HUDEP-2 (cell line): ENCODE results near the gene TUT4.
A peak's percentile ranks its signal among the peaks of the same experiment; 100 is the strongest.
"Not testable (repeated sequence)": the region's sequence is repeated elsewhere in the genome, so short reads cannot be mapped to it uniquely, and the experiment has no call there.

Experiments
- DNase-seq, 76 experiments: peaks; one replicate each; lab custom pipeline; 2025; ENCODE audit not compliant: unreplicated experiment in 76 of 76; lab: John Stamatoyannopoulos, UW

The TUT4 gene, protein sequence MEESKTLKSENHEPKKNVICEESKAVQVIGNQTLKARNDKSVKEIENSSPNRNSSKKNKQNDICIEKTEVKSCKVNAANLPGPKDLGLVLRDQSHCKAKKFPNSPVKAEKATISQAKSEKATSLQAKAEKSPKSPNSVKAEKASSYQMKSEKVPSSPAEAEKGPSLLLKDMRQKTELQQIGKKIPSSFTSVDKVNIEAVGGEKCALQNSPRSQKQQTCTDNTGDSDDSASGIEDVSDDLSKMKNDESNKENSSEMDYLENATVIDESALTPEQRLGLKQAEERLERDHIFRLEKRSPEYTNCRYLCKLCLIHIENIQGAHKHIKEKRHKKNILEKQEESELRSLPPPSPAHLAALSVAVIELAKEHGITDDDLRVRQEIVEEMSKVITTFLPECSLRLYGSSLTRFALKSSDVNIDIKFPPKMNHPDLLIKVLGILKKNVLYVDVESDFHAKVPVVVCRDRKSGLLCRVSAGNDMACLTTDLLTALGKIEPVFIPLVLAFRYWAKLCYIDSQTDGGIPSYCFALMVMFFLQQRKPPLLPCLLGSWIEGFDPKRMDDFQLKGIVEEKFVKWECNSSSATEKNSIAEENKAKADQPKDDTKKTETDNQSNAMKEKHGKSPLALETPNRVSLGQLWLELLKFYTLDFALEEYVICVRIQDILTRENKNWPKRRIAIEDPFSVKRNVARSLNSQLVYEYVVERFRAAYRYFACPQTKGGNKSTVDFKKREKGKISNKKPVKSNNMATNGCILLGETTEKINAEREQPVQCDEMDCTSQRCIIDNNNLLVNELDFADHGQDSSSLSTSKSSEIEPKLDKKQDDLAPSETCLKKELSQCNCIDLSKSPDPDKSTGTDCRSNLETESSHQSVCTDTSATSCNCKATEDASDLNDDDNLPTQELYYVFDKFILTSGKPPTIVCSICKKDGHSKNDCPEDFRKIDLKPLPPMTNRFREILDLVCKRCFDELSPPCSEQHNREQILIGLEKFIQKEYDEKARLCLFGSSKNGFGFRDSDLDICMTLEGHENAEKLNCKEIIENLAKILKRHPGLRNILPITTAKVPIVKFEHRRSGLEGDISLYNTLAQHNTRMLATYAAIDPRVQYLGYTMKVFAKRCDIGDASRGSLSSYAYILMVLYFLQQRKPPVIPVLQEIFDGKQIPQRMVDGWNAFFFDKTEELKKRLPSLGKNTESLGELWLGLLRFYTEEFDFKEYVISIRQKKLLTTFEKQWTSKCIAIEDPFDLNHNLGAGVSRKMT (N-terminal part only)

DNA sequence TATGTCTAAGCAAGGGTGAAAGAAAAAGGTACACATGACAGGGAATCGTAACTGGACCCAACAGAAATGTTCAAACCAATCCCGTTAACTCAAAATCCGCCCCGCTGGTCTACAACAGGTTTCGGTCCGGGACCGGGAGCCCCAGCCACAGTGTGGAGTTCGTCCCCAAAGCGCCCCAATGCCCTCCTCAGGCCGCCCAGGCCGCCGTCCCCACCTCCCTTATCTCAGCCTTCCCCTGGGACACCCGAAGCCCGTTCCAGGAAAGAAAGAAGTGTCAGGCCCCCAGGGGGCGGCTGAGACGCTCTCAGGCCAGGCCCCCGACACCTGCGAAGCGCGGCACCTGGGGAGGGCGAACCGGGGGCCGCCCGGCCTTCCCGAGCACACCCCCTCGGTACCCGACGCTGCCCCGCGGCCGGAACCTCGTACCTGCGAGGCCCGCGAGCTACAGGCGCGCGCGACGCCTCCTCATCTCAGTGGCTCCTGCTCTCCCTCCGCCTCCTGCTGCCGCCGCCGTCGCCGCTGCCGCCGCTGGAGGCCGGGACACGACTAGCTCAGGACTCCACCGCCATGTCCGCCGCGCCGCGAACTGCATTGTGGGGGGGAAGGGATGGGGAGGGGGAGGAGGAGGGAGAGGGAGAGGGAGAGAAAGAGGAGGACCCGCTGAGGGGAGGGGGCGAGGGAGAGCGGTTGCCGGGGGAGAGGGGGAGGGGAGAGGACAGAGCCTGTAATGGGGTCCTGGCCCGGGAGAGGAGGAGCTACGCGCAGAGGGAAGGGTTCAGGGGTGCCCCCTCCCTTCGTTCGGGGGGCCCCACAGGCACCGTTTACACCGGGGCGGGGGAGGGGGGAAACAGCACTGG, at the start of gene TUT4:
Gene TUT4, minus strand, starts transcription at position 588 of the 857 bp plus-strand sequence. CDS start 26,812 bp downstream, outside the sequence.
- peak in 48 of 76 experiments; percentile 9 to 61 (median 38) for DNase-seq

DNA sequence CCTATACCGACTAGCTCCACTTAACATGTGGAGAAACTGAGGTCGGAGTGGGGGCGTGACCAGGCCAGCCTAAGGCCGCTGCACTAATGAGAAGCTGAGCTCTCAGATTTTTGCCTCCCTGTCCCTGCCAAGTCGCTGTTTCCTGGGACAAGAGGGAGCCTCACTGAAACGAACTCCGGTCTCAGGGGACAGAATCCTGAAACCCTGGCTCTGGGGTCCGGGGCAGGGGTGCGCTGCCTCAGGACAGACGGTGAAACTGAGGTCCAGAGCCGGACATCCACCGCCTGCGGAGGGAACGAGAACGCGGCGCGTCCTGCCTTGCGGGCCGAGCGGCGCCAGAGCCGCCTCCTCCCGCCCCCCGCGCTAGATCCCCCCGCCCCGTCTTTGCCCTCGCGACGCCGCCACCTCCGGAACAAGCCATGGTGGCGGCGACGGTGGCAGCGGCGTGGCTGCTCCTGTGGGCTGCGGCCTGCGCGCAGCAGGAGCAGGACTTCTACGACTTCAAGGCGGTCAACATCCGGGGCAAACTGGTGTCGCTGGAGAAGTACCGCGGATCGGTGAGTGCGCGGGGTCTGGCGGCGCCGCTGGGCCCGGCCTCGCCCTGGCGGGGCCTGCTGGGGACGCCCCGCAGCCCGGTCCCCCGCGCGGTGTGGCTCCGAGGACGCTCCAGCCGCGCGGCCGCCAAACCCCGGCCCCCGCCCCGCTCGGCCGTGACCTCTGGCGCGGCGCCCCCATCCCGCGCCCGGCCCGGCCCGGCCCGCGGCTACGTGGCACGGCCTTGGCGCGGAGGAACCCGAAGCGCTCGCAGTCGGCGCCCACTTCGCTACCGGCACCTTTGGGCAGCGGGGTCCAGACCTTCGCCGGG, 49.3 kb upstream of the TUT4 start, which contains the start of gene GPX7:
Gene GPX7, plus strand, starts transcription at position 381 of the 865 bp plus-strand sequence. Its CDS starts 39 bp downstream, at position 420.
- DNase-seq = no peak

DNA sequence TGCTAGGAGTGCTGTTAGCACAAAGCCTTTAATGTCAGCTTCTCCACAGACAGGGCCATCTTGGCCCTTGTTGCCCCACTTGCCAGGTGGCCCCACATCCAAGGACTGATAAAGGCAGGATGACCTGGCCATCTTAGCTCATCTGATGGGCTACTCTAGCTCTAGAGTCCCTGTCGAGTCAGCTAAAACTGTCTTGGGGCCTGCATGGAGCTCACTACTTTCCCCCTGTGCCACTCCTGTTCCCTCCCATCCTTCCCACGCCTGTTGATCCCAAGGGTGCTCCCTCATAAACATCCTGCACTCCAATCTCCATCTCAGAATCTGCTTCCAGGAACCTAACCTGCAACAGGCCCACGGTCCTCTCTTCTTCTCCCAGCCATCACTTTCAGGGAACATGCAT, 48.6 kb upstream of the TUT4 start:
- no peak for DNase-seq

DNA sequence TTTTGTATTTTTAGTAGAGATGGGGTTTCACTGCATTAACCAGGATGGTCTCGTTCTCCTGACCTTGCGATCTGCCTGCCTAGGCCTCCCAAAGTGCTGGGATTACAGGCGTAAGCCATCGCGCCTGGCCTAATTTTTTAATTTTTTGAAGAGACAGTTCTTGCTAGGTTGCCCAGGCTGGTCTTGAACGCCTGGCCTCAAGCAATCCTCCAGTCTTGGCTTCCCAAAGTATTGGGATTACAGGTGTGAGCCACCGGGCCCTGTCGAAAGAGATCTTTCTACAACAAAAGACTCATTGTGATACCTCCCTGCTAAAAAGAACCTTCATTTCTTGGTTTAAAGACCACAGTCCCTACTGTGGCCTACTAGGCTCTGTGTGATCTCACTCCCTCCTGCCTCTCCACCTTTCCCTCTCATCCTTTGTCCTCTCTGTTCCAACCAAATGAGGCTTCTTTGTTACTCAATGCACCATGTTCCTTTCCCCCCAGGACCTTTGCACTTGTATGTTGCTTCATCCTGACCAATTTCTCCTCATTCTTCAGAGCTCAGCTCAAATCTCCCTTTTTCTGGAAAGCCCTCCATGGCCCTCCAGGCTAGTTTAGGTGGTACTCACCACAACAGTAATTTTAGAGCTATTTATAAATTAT, 47.8 kb upstream of the TUT4 start:
- DNase-seq = no peak

DNA sequence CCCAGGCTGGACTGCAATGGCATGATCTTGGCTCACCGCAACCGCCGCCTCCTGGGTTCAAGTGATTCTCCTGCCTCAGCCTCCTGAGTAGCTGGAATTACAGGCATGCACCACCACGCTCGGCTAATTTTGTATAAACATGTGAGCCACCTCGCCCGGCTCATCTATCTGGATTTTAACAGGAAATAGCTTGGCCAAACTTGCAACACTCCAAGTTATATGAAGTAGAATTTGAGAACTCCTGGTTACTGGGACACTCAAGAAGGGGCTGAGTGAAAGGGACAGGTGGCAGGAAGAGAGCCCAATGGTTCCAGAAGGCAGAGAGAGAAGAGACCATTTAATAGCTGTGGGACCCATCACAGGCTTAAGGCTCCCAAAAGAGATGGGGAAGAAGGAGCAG, 46.3 kb upstream of the TUT4 start:
- DNase-seq = no peak

DNA sequence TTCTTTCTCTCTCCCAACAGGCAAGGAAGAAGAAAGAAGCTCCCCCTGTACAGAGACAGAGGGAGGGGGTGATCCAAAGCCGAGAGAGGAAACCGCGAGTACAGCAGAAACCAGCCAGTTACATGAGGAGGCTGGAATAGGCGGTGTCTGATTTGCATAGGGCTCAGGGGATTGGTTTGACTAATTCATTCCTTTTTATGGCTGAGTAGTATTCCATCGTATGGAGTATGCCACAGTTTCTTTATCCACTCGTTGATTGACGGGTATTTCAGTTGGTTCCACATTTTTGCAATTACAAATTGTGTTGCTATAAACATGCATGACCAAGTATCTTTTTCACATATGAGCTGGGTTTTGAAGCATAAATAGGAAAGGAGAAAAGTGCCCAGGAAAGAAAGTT, 45.8 kb upstream of the TUT4 start:
- DNase-seq = no peak

DNA sequence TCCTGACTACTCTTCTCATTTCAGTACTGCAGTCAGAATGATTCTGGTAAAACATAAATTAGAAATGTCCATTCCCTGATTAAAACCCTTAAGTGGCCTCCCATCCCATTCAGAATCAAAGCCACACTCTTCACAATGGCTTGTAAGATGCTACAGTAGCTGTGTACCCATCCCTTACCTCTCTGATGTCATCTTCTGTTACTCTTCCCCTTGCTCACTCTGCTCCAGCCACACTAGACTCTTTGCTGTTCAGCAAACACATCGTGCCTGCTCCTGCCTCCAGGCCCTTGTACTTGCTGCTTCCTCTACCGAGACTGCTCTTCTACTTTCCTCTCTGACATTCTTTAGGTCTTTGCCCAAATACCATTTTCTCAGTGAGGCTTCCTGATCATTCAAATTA, 45.0 kb upstream of the TUT4 start:
- no peak for DNase-seq

DNA sequence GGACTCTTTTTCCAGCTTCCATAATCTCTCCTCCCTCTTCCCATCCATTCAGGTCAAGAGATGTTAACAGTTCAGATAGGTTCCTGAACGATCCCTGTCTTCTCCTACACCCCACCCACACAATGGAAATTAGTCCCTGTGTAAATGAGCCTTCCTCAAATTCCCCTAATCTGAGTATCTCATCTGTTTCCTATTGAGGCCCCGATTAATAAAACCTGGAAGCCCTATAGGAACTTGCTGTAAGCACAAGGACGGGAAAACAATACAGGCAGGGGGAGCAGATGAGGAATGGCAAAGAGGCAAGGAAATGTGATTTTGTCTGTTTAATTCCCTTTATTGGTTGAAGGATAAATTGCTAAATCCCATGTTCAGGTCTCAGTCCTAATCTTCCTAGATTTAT, 42.2 kb upstream of the TUT4 start:
- no peak for DNase-seq

DNA sequence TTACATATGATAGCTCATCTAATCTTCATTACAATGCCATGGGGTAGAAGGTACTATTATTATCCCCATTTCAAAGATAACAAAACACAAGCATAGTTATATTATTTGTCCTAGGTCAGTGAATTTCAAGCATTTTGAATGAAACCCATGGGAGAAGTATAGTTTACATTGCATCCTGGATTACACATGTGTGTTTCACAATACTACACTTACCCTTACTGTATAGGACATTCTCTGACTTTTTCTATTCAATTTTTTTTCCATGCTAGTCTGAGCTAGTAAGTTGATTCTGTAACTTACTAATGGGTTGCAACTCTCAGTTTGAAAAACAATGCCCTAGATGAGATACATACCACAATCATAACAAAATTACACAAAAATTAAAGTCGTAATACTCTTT, 40.6 kb upstream of the TUT4 start:
- DNase-seq = no peak

DNA sequence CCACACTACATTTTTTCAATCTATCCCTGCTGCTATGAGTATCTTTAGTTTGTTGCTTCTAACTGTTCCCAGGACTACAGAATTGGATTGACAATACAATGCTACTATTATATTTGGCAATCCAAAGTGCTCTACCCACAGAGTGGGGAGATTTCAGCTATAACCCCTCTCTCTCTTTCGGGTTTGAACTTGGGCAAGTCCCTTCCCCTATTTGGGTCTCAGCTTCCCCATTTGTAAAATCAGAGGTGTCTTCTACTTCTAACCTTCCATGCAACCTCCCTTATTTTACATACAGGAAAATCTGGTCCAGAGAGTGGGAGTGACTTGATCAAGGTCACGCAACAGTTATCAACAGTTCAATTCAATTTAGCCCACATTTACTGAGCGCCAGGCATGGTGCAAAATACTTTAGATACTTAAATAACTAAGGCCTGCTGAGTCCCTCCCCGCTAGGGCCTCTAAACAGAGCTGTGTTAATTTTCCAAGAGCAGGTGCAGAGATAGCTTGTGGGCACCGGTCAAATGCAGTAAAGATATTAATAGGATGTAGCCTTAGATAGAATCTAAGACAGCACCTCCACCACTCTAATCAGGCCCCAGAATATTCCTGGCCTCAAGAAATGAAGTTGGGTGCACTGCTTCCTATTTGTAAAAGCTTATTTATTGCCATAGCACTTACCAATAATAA, 39.9 kb upstream of the TUT4 start:
- DNase-seq = no peak

DNA sequence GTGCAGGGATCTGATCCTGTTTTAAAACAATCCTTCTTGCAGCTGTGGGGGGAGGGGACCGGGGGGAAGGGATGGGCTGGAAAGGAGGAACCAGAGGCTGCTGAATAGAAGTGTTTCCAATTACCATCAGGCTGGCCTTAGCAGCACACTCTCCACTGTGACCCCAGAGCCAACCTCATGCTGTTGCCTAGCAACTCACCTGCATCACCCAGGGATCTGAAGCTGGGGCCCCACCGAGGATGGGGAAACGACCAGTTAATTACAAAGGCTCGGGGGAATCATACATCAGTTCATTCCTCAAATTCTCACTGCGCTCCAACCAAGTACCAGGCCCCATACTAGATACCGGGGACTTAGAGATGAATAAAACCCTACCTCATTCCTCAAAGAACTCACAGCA, 37.4 kb upstream of the TUT4 start:
- DNase-seq = no peak

DNA sequence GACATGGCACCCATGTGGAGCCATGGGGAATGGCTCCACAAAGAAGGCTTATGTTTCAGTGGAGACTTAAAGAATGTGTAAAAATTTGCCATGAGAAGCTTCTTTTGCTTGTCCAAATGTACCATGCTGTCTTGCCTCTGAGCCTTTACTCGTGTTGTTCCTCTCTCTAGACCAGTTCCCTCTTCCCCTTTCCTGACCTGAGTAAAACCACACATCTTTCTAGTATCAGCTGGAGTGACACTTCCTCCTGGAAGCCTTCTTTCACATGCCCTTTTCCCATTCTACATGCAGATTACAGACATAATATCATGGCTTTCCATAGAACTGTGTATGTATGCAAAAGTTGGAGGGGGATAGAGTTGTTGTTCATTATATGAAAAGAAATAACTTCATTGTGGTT, 35.6 kb upstream of the TUT4 start:
- no peak for DNase-seq

DNA sequence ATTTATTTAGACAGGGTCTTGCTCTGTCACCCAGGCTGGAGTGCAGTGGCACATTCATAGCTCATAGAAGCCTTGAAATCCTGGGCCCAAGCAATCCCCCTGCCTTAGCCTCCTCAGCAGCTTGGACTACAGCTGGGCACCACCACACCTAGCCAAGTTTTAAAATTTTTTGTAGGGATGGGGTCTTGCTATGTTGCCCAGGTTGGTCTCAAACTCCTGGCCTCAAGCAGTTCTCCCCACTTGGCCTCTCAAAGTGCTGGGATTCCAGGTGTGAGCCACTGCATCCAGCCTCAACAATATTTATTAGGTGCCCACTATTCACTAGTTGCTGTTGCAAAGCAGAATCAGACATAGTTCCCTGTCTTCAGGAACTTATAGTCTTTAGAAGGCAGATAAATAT, 35.1 kb upstream of the TUT4 start:
- DNase-seq = no peak

DNA sequence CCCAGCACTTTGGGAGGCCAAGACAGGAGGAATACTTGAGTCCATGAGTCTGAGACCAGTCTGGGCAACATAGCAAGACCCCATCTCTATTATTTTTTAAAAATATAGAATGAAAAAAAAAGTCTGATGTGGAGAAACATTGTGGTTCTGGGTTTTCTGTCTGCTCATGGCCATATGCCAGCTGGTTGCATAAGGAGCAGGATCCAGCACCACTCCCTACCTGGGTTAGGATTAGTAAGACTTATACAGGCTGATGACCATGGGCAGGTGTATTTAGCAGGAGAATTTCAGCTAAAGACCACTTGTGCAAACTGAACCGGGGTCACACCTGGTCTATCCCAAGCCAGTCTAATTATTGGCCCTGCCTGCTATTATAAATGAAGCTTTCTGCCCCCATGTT, 32.6 kb upstream of the TUT4 start:
- DNase-seq = no peak

DNA sequence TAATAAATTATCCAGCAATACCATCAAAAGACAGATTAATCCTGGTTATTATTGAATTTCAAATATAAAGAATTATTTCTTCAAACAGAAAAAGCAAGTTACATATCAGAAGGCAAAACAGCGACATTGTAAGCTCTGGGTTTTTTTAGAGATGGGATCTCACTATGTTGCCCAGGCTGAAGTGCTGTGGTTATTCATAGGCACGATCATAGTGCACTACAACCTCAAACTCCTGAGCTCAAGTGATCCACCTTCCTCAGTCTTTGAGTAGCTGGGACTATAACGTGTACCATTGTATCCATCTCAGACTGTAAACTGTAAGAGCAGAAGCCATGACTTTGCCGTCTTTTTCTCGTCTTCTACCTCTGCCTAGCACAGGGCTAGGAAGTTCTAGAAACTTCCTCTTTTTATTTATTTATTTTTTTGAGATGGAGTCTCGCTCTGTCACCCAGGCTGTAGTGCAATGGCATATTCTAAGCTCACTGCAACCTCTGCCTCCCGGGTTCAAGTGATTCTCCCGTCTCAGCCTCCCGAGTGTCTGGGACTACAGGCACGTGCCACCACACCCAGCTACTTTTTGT, 29.3 kb upstream of the TUT4 start:
- DNase-seq = no peak

DNA sequence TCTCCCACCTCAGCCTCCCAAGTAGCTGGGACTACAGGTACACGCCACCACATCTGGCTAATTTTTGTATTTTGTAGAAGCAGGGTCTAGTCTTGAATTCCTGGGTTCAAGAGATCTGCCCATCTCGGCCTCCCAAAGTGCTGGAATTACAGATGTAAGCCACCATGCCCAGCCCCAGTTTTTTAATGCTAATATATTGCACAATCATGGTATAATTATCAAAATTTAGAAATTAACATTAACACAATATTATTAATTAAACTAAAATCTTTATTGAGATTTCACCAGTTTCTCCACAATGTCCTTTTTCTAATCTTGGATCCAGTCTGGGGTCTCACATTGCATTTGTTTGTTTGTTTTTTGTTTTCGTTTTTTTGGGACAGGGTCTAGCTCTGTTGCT, 27.4 kb upstream of the TUT4 start:
- no peak for DNase-seq

DNA sequence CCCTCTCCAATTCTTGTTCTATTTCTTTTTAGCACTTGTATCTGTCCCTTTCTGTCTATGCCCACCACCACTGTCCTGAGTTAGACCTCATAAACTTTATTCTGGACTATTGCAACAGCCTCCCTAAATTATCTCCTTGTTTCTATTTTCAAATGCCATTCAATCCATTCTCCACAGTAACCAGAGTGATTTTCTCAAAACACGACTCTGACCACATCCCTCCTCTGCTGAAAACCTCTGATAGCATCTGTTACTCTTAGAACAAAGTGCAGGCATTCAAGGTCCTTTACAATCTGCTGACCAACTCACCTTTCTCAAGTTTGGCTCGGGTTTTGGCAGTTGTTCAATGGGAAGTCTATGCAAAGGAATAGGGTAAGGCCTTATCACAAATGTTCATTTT, 26.5 kb upstream of the TUT4 start:
- no peak for DNase-seq

DNA sequence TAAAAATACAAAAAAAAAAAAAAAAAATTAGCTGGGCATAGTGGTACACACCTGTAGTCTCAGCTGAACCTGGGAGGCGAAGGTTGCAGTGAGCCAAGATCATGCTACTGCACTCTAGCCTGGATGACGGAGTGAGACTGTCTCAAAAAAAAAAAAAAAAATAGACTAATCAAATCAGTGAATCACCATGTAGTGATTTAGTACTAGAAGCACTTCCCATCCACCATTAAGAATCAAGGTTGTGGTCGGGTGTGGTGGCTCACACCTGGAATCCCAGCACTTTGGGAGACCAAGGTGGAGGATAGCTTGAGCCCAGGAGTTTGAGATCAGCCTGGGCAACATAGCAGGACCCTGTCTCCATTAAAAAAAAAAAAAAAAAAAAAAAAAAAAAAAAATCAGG, 25.2 kb upstream of the TUT4 start:
- DNase-seq = not testable (repeated sequence)
